Midbrain (tissue), 1 donor: ENCODE data around the gene MS4A7.

Experiments used
- DNase-seq: peaks from one replicate; lab custom pipeline; 2025; lab: John Stamatoyannopoulos, UW

Gene MS4A7

GRCh38 chr11:60371386-60371785, 6.9 kb upstream of the MS4A7 start:
- no peak for DNase-seq

GRCh38 chr11:60371854-60372253, 6.5 kb upstream of the MS4A7 start:
- no peak for DNase-seq

GRCh38 chr11:60372767-60373166, 5.6 kb upstream of the MS4A7 start:
- DNase-seq = no peak

GRCh38 chr11:60375316-60375715, 3.0 kb upstream of the MS4A7 start:
- DNase-seq = no peak

- no peak for DNase-seq
These were observed 1.7 kb upstream of the MS4A7 start for GRCh38 chr11:60376601-60377000.

GRCh38 chr11:60377401-60378136, 763 bp upstream of the MS4A7 start:
- DNase-seq = peak; percentile 32

GRCh38 chr11:60389279-60389910, 11.1 kb downstream of the MS4A7 start:
- no peak for DNase-seq

- DNase-seq = no peak
These were observed 12.1 kb downstream of the MS4A7 start for GRCh38 chr11:60390419-60390818.

- DNase-seq = no peak
These were observed 14.0 kb downstream of the MS4A7 start for GRCh38 chr11:60392361-60392760.

GRCh38 chr11:60393016-60393415, 14.7 kb downstream of the MS4A7 start:
- no peak for DNase-seq

GRCh38 chr11:60394666-60395380, 16.5 kb downstream of the MS4A7 start:
- no peak for DNase-seq

GRCh38 chr11:60396382-60396781, 18.1 kb downstream of the MS4A7 start, which contains the start of gene MS4A14:
Gene MS4A14 (plus strand): TSS chr11:60396459. CDS start chr11:60396579, 120 bp downstream.
- DNase-seq = no peak

- DNase-seq = peak; percentile 0
These were observed 18.5 kb downstream of the MS4A7 start for GRCh38 chr11:60396799-60397198.

GRCh38 chr11:60420015-60420414, 41.7 kb downstream of the MS4A7 start:
- no peak for DNase-seq

GRCh38 chr11:60422609-60423008, 44.3 kb downstream of the MS4A7 start:
- DNase-seq = no peak

GRCh38 chr11:60428517-60428916, 50.2 kb downstream of the MS4A7 start:
- DNase-seq = no peak

GRCh38 chr11:60429272-60429671, 50.9 kb downstream of the MS4A7 start, which contains the start of gene MS4A5:
Gene MS4A5 (plus strand): TSS chr11:60429572. CDS start chr11:60429675, 103 bp downstream.
- no peak for DNase-seq

- no peak for DNase-seq
These were observed 52.9 kb downstream of the MS4A7 start for GRCh38 chr11:60431251-60431650.

GRCh38 chr11:60433401-60433800, 55.1 kb downstream of the MS4A7 start:
- DNase-seq = no peak
